ENCODE data around the gene NT5C2.

The NT5C2 gene

DNA sequence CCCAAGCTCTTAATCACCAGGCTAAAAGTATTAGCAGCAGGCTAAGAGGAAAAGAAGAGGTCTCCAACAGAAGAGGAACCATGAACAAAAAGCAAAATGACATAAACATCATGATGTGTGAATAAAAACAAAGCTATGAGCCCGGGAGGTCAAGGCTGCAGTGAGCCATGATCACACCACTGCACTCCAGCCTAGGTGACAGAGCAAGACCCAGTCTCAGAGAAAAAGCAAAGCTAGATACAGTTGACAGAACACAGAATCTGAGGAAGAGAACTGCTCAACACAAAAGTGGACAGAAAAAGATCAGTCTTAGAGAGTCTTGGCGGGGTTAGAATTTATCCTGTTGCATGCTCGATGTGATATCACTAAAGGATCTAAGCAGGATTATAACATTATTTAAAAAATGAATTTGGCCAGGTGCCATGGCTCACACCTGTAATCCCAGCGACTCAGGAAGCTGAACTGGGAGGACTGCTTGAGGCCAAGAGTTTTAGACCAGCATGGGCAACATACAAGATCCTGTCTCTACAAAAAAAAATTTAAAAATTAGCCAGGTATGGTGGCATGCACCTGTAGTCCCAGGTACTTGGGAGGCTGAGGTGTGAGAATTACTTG lies 37.5 kb downstream of the NT5C2 start:
- no peak for DNase-seq (ENCODE audit: low read depth)
- TF ChIP-seq CTCF (conservative IDR thresholded peaks at IDR 0.05; ENCODE audit: control insufficient read depth, insufficient read depth, low read depth, low read length) = no peak
- no peak overlapping the region for H3K4me3 ChIP-seq (ENCODE audit: control insufficient read depth, low read depth, low read length)

DNA sequence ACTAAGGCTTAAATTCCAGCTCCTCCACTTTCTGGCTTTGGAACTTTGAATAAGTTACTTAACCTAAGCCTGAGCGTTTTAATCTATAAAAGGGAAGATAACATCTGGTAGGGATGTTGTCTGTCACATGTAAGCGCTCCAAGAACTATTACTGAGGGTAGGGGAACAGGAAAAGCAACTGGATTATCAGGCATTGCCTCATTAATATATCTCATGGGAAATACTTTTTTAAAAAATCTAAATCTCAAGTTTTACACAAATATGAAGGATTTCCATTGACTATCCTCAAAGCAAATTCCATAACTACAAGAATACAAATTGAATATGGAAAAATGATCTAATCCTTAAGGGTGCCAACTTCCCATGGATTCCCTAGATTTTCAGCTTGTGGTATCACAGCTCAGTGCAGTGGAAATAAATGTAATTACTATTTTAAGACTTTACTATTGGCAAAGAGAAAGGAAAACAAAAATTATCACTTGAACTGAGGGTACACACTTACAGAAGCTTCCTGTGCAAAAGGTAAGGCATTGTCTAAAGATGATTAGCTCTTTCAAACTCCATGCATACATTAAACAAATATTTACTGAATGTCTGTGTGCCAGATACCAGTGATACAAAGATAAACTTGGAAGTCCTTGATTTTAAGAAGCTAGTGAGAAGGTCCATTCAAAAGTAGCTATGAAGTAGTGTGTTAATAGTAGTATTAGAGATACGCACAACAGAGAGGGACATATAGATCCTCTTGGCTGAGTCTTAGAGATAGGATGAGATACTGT lies 38.4 kb downstream of the NT5C2 start:
- peak; percentile 22 for DNase-seq (ENCODE audit: low read depth)
- no peak for TF ChIP-seq CTCF (conservative IDR thresholded peaks at IDR 0.05; ENCODE audit: control insufficient read depth, insufficient read depth, low read depth, low read length)
- H3K4me3 ChIP-seq (ENCODE audit: control insufficient read depth, low read depth, low read length) = no peak overlapping the region

GRCh38 chr10:103153302-103154197 lies 39.5 kb downstream of the NT5C2 start:
- TF ChIP-seq CTCF (conservative IDR thresholded peaks at IDR 0.05; ENCODE audit: control insufficient read depth, insufficient read depth, low read depth, low read length) = no peak
- H3K4me3 ChIP-seq (ENCODE audit: control insufficient read depth, low read depth, low read length) = no peak overlapping the region
- DNase-seq (ENCODE audit: low read depth) = peak; percentile 54

- TF ChIP-seq CTCF (conservative IDR thresholded peaks at IDR 0.05; ENCODE audit: control insufficient read depth, insufficient read depth, low read depth, low read length) = no peak
- no peak for DNase-seq (ENCODE audit: low read depth)
Observed at GRCh38 chr10:103149991-103150622, 43.0 kb downstream of the NT5C2 start.

GRCh38 chr10:103147645-103148044 lies 45.4 kb downstream of the NT5C2 start:
- no peak overlapping the region for H3K4me3 ChIP-seq (ENCODE audit: control insufficient read depth, low read depth, low read length)
- no peak for TF ChIP-seq CTCF (conservative IDR thresholded peaks at IDR 0.05; ENCODE audit: control insufficient read depth, insufficient read depth, low read depth, low read length)
- DNase-seq (ENCODE audit: low read depth) = no peak

More at GRCh38 chr10:103149991-103150622, 43.0 kb downstream of the NT5C2 start:
- no peak overlapping the region for H3K4me3 ChIP-seq (ENCODE audit: control insufficient read depth, low read depth, low read length)

DNA sequence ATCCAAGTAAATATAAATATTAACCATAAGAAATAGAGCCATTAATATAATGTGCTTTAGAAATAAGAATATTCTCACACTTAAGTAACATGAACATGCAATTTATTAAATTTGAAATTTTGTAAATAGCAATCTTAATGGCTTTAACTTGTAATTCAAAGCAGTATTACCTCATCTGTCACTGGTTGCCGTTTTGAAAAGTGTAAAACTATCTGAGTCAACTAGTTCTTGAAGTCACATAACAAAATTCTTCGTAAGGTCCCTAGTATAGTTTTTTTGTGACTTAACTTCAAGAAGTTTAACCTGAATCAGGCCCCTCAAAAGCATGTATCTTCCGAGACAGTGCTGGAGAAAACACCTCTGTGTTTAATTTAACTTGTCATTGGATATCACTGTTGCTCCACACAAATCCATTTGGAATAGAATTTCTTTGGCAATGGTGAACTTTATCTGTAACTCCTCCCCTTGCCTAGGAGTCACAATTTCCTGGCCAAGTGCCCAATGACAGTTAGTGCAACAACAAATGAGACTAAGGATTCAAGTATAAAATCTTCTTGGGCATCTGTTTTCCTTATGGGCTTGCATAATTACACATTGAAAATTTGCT lies 47.1 kb downstream of the NT5C2 start:
- H3K4me3 ChIP-seq (ENCODE audit: control insufficient read depth, low read depth, low read length) = no peak overlapping the region
- TF ChIP-seq CTCF (conservative IDR thresholded peaks at IDR 0.05; ENCODE audit: control insufficient read depth, insufficient read depth, low read depth, low read length) = no peak
- peak; percentile 96 for DNase-seq (ENCODE audit: low read depth)
